ENCODE results near the gene PVALB. TPM values are rescaled to one million over a fixed set of nuclear protein-coding genes. Genes with fewer than 3 reads are reported as not detected.

The PVALB gene
- total and polyA plus RNA-seq, 2 experiments from 2014 or later: not detected

DNA sequence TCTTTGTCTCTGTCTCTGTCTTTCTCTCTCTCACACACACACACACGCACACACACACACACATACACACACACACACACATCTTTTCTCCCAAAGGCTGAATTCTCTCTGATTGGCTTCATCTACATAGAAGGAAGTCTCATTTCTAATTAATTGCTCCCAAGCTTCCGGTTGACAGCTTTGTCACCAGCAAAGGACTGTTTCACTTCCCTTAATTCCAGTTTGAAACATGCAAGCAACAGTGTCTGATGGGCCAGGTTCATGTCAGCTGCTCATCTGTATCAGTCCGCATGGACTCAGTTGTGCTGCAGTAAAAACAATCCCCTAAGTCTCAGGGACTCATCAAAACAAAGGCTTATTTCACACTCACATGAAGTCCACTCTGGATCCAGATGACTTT, 16.2 kb upstream of the PVALB start:
- H3K4me2 ChIP-seq: no peak overlapping the region
- WGBS (ENCODE audit: low lambda C conversion rate, missing lambda C conversion rate): 84% methylated on average over 3 of the region's 3 CpGs
- no peaks in the 10 kb centered on the region for H3K9me2 ChIP-seq (replicated peaks; ENCODE audit: insufficient read depth)
- no peaks in the 10 kb centered on the region for H3K27me3 ChIP-seq
- H2AFZ ChIP-seq: no peak overlapping the region
- no peak for DNase-seq (ENCODE audit: low spot score)
- no peak for TF ChIP-seq EZH2phosphoT487 (IDR thresholded peaks at IDR 0.05; ENCODE audit: low read depth, severe bottlenecking, unreplicated experiment)
- no peak for TF ChIP-seq EZH2 (IDR thresholded peaks at IDR 0.05; ENCODE audit: borderline replicate concordance)
- TF ChIP-seq, protein P1, sequence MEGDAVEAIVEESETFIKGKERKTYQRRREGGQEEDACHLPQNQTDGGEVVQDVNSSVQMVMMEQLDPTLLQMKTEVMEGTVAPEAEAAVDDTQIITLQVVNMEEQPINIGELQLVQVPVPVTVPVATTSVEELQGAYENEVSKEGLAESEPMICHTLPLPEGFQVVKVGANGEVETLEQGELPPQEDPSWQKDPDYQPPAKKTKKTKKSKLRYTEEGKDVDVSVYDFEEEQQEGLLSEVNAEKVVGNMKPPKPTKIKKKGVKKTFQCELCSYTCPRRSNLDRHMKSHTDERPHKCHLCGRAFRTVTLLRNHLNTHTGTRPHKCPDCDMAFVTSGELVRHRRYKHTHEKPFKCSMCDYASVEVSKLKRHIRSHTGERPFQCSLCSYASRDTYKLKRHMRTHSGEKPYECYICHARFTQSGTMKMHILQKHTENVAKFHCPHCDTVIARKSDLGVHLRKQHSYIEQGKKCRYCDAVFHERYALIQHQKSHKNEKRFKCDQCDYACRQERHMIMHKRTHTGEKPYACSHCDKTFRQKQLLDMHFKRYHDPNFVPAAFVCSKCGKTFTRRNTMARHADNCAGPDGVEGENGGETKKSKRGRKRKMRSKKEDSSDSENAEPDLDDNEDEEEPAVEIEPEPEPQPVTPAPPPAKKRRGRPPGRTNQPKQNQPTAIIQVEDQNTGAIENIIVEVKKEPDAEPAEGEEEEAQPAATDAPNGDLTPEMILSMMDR (IDR thresholded peaks at IDR 0.05; ENCODE audit: poor library complexity): no peak
- no peaks in the 10 kb centered on the region for H3K4me1 ChIP-seq (ENCODE audit: insufficient read depth)
- no peaks in the 10 kb centered on the region for H3K9me3 ChIP-seq (ENCODE audit: low read depth)
- H4K20me1 ChIP-seq (ENCODE audit: insufficient read depth, poor library complexity, severe bottlenecking): no peaks in the 10 kb centered on the region
- no peak overlapping the region for H3K4me3 ChIP-seq
- H3K27ac ChIP-seq: no peak overlapping the region
- no peaks in the 10 kb centered on the region for H3K79me2 ChIP-seq
- H3K36me3 ChIP-seq (replicated peaks; ENCODE audit: insufficient read depth, low read depth): no peaks in the 10 kb centered on the region

DNA sequence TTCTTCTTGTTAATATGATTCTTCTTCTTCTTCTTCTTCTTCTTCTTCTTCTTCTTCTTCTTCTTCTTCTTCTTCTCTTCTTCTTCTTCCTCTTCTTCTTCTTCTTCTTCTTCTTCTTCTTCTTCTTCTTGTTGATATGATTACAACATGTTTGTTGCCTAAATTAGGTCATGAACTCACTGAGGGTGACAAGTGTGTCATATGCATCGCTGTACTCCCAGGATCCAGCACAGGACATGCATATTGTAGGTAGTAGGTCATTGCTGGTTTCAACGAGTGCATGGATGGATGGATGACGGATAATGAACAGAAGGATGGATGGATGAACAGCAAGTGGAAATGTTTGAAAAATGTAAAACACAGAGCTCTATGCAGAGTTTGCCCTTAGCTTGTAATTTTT, 14.9 kb upstream of the PVALB start:
- Histone ChIP-seq H3K27me3 (no peaks in the 10 kb centered on the region), H3K36me3 (replicated peaks; ENCODE audit: insufficient read depth, low read depth) (no peaks in the 10 kb centered on the region), H3K4me2 (no peak overlapping the region), H3K9me3 (ENCODE audit: low read depth) (no peaks in the 10 kb centered on the region), H4K20me1 (ENCODE audit: insufficient read depth, poor library complexity, severe bottlenecking) (no peaks in the 10 kb centered on the region), H3K27ac (no peak overlapping the region), H3K4me3 (no peak overlapping the region), H2AFZ (no peak overlapping the region), H3K9me2 (replicated peaks; ENCODE audit: insufficient read depth) (no peaks in the 10 kb centered on the region), H3K79me2 (no peaks in the 10 kb centered on the region), H3K4me1 (ENCODE audit: insufficient read depth) (no peaks in the 10 kb centered on the region)
- WGBS (ENCODE audit: low lambda C conversion rate, missing lambda C conversion rate): 91% methylated on average over 3 of the region's 3 CpGs
- TF ChIP-seq EZH2phosphoT487 (IDR thresholded peaks at IDR 0.05; ENCODE audit: low read depth, severe bottlenecking, unreplicated experiment): no peak
- TF ChIP-seq EZH2 (IDR thresholded peaks at IDR 0.05; ENCODE audit: borderline replicate concordance): no peak
- TF ChIP-seq, protein P1 (IDR thresholded peaks at IDR 0.05; ENCODE audit: poor library complexity): no peak
- no peak for DNase-seq (ENCODE audit: low spot score)

DNA sequence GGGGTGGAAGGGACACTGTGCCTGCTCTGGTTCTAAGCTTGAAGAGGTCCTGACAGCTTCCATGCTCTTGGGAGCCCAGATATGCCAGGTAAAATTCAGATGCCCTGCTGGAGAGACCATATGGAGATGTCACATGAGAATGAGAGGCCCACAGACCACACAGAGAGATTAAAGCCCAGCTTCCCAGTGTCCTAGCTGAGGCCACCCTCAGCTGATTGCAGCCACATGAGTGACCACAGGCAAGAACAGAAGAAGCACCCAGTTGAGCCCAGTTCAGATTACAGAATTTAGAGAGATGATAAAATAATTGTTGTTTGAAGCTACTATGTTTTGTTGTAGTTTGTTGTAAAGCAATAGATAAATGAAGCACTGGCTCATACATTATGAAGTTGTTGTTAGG, 14.4 kb upstream of the PVALB start:
- no peak overlapping the region for H2AFZ ChIP-seq

More for the DNA sequence above, 14.4 kb upstream of the PVALB start:
- Histone ChIP-seq H3K9me2 (replicated peaks; ENCODE audit: insufficient read depth) (no peaks in the 10 kb centered on the region), H3K79me2 (no peaks in the 10 kb centered on the region), H3K9me3 (ENCODE audit: low read depth) (no peaks in the 10 kb centered on the region), H3K4me3 (no peak overlapping the region), H3K4me1 (ENCODE audit: insufficient read depth) (no peaks in the 10 kb centered on the region), H3K27me3 (no peaks in the 10 kb centered on the region), H4K20me1 (ENCODE audit: insufficient read depth, poor library complexity, severe bottlenecking) (no peaks in the 10 kb centered on the region), H3K27ac (no peak overlapping the region), H3K36me3 (replicated peaks; ENCODE audit: insufficient read depth, low read depth) (no peaks in the 10 kb centered on the region), H3K4me2 (no peak overlapping the region)
- no peak for DNase-seq (ENCODE audit: low spot score)
- TF ChIP-seq EZH2phosphoT487 (IDR thresholded peaks at IDR 0.05; ENCODE audit: low read depth, severe bottlenecking, unreplicated experiment) (no peak), EZH2 (IDR thresholded peaks at IDR 0.05; ENCODE audit: borderline replicate concordance) (no peak)
- TF ChIP-seq, protein P1 (IDR thresholded peaks at IDR 0.05; ENCODE audit: poor library complexity): no peak

Data from hepatocyte (in vitro differentiated cells).